Gastroesophageal sphincter (tissue), 4 donors: Measurements from ENCODE around the gene ANKRD13D. TPM values are rescaled to one million over a fixed set of nuclear protein-coding genes. Genes with fewer than 3 reads are reported as not detected.

Source experiments
- ATAC-seq: fragments of 150-250 bp; one replicate; pipeline ENCODE4 v1.9.1; 2016; ENCODE audit warnings: mild to moderate bottlenecking, moderate library complexity
- H3K27ac ChIP-seq, 4 donors: fragments of 200-600 bp; sonication (generic) in 3 of 4; 1 replicate in 3 of 4; 2 replicates in 1 of 4; pipeline ENCODE4 v1.5.1; 2016 to 2019
- H3K27me3 ChIP-seq: fragments of 200-600 bp; sonication (generic); one replicate; pipeline ENCODE4 v1.5.1; 2019
- H3K36me3 ChIP-seq, 2 donors: fragments of 200-600 bp; sonication (generic); one replicate each; pipeline ENCODE4 v1.5.1; 2019; ENCODE audit warnings: control low read depth in 1 of 2
- H3K4me1 ChIP-seq, 3 donors: fragments of 200-600 bp; sonication (generic); 1 replicate in 2 of 3; 2 replicates in 1 of 3; pipeline ENCODE4 v1.5.1; 2016 to 2019; ENCODE audit warnings: control low read depth in 2 of 3
- H3K4me3 ChIP-seq, 2 donors: fragments of 200-600 bp; sonication (generic); one replicate each; pipeline ENCODE4 v1.5.1; 2019; ENCODE audit warnings: mild to moderate bottlenecking in 1 of 2, moderate library complexity in 1 of 2
- H3K9me3 ChIP-seq, 3 donors: fragments of 200-600 bp; sonication (generic); one replicate each; pipeline ENCODE4 v1.5.1; 2017 to 2019; ENCODE audit warnings: control low read depth in 2 of 3
- CTCF ChIP-seq, 4 experiments: fragments of 200-600 bp in 2 of 4; fragments of 450-650 bp in 2 of 4; sonication (generic) in 1 of 4; IDR thresholded peaks; one replicate each; pipeline ENCODE4 v1.5.1; 2017 to 2019; ENCODE audit warnings: antibody characterized with exemption in 4 of 4, mild to moderate bottlenecking in 2 of 4, moderate library complexity in 2 of 4
- EP300 ChIP-seq: sonication (generic); formaldehyde crosslinking; IDR thresholded peaks from one replicate; pipeline ENCODE4 v1.6.1; 2017; ENCODE audit warnings: antibody characterized with exemption, mild to moderate bottlenecking
- POLR2A ChIP-seq, 2 donors: fragments of 450-650 bp; IDR thresholded peaks; one replicate each; pipeline ENCODE4 v1.6.1; 2017; ENCODE audit warnings: antibody characterized with exemption in 2 of 2, mild to moderate bottlenecking in 2 of 2, moderate library complexity in 1 of 2
- POLR2AphosphoS5 ChIP-seq: sonication (generic); formaldehyde crosslinking; IDR thresholded peaks from one replicate; pipeline ENCODE4 v1.6.1; 2017; ENCODE audit warnings: antibody characterized with exemption
- WGBS, 2 donors: methylation state at CpG; one replicate each; pipeline ENCODE4 v1.1.5; 2018; ENCODE audit warnings: low coverage in 1 of 2; 5-methylcytosine and 5-hydroxymethylcytosine counted together
- total RNA-seq, 4 donors: library from RNA; depleted of rRNA; stranded (reverse); fragments of >200 nt; gene quantifications; one replicate each; pipeline ENCODE4 v1.1.0, GENCODE V29; 2016

The ANKRD13D gene
- total RNA-seq, 4 donors from 2014 or later: 25.6 to 61.6 (median 32.3) TPM

GRCh38 chr11:67291481-67292381, 2.6 kb downstream of the ANKRD13D start:
- Histone ChIP-seq H3K4me1 (peaks cover 0 to 61% (median 31%) of the 10 kb centered on the region in 3 donors), H3K27me3 (no peaks in the 10 kb centered on the region), H3K27ac (peak overlapping the region in 1 of 4 donors; percentile 93), H3K36me3 (peaks cover 0 to 54% of the 10 kb centered on the region in 2 donors), H3K9me3 (peaks cover 0 to 10% (median 0%) of the 10 kb centered on the region in 3 donors), H3K4me3 (no peak overlapping the region)
- 77 to 100% methylated on average over 1 to 4 of the region's 33 CpGs for WGBS, 2 donors
- TF ChIP-seq POLR2AphosphoS5 (no peak), EP300 (no peak), POLR2A (IDR thresholded peaks at IDR 0.05) (no peak), CTCF (IDR thresholded peaks at IDR 0.05) (no peak)
- ATAC-seq: no peak

- H3K4me3 ChIP-seq: no peak overlapping the region
- H3K4me1 ChIP-seq: peaks cover 0 to 52% (median 23%) of the 10 kb centered on the region in 3 donors
- H3K36me3 ChIP-seq: peaks cover 0 to 58% of the 10 kb centered on the region in 2 donors
These were observed 3.6 kb downstream of the ANKRD13D start for GRCh38 chr11:67292671-67293070.

GRCh38 chr11:67293090-67293489, 4.0 kb downstream of the ANKRD13D start:
- peaks cover 0 to 47% (median 19%) of the 10 kb centered on the region in 3 donors for H3K4me1 ChIP-seq
- TF ChIP-seq EP300: no peak
- TF ChIP-seq POLR2AphosphoS5: no peak
- TF ChIP-seq POLR2A (IDR thresholded peaks at IDR 0.05): no peak
- TF ChIP-seq CTCF (IDR thresholded peaks at IDR 0.05): no peak
- peaks cover 0 to 62% of the 10 kb centered on the region in 2 donors for H3K36me3 ChIP-seq
- H3K9me3 ChIP-seq: peaks cover 0 to 10% (median 0%) of the 10 kb centered on the region in 3 donors
- no peak overlapping the region for H3K27ac ChIP-seq
- H3K4me3 ChIP-seq: no peak overlapping the region
- H3K27me3 ChIP-seq: no peaks in the 10 kb centered on the region
- ATAC-seq: no peak
- 0 to 19% methylated on average over 3 of the region's 3 CpGs for WGBS, 2 donors

More at GRCh38 chr11:67292671-67293070, 3.6 kb downstream of the ANKRD13D start:
- no peaks in the 10 kb centered on the region for H3K27me3 ChIP-seq
- TF ChIP-seq POLR2AphosphoS5 (no peak), POLR2A (IDR thresholded peaks at IDR 0.05) (no peak), EP300 (no peak), CTCF (IDR thresholded peaks at IDR 0.05) (no peak)
- H3K27ac ChIP-seq: no peak overlapping the region
- H3K9me3 ChIP-seq: peaks cover 0 to 10% (median 0%) of the 10 kb centered on the region in 3 donors
- 22 to 39% methylated on average over 3 of the region's 3 CpGs for WGBS, 2 donors
- no peak for ATAC-seq

- 100% methylated on average over 1 of the region's 1 CpG for WGBS, 2 donors
These were observed 6.7 kb downstream of the ANKRD13D start for GRCh38 chr11:67295846-67296245.

GRCh38 chr11:67298786-67299185, 9.7 kb downstream of the ANKRD13D start:
- Histone ChIP-seq H3K27ac (no peak overlapping the region), H3K27me3 (no peaks in the 10 kb centered on the region), H3K4me3 (no peak overlapping the region), H3K9me3 (peaks cover 0 to 10% (median 0%) of the 10 kb centered on the region in 3 donors), H3K36me3 (peaks cover 0 to 79% of the 10 kb centered on the region in 2 donors), H3K4me1 (peaks cover 0 to 19% (median 9%) of the 10 kb centered on the region in 3 donors)
- WGBS, 2 donors: 80 to 89% methylated on average over 1 of the region's 7 CpGs
- no peak for TF ChIP-seq CTCF (IDR thresholded peaks at IDR 0.05)
- no peak for TF ChIP-seq EP300
- no peak for TF ChIP-seq POLR2A (IDR thresholded peaks at IDR 0.05)
- TF ChIP-seq POLR2AphosphoS5: no peak
- no peak for ATAC-seq

More at GRCh38 chr11:67295846-67296245, 6.7 kb downstream of the ANKRD13D start:
- no peak for TF ChIP-seq EP300
- TF ChIP-seq POLR2AphosphoS5: no peak
- TF ChIP-seq POLR2A (IDR thresholded peaks at IDR 0.05): no peak
- H3K4me1 ChIP-seq: peaks cover 0 to 29% (median 6%) of the 10 kb centered on the region in 3 donors
- H3K9me3 ChIP-seq: peaks cover 0 to 10% (median 0%) of the 10 kb centered on the region in 3 donors
- peaks cover 0 to 83% of the 10 kb centered on the region in 2 donors for H3K36me3 ChIP-seq
- H3K27ac ChIP-seq: no peak overlapping the region
- no peak for ATAC-seq
- no peaks in the 10 kb centered on the region for H3K27me3 ChIP-seq
- no peak overlapping the region for H3K4me3 ChIP-seq
